IPS-11a (cell line): ENCODE results near the gene TATDN3.
"Not testable (repeated sequence)": the region's sequence is repeated elsewhere in the genome, so short reads cannot be mapped to it uniquely, and the experiment has no call there.

ENCODE experiments used
- H3K4me3 ChIP-seq: one replicate; pipeline ENCODE4 v1.5.1; 2013; ENCODE audit warnings: low read depth, low read length, control low read depth

Gene TATDN3

GRCh38 chr1:212775241-212775640 lies 16.5 kb upstream of the TATDN3 start:
- no peak overlapping the region for H3K4me3 ChIP-seq

GRCh38 chr1:212777151-212777550 lies 14.5 kb upstream of the TATDN3 start:
- no peak overlapping the region for H3K4me3 ChIP-seq

GRCh38 chr1:212779086-212779485 lies 12.6 kb upstream of the TATDN3 start:
- H3K4me3 ChIP-seq, result not testable (repeated sequence)

- no peak overlapping the region for H3K4me3 ChIP-seq
These were observed 10.9 kb upstream of the TATDN3 start for GRCh38 chr1:212780759-212781158.

GRCh38 chr1:212781225-212781624 lies 10.5 kb upstream of the TATDN3 start:
- no peak overlapping the region for H3K4me3 ChIP-seq

GRCh38 chr1:212782422-212783154 lies 9.1 kb upstream of the TATDN3 start:
- no peak overlapping the region for H3K4me3 ChIP-seq

- no peak overlapping the region for H3K4me3 ChIP-seq
These were observed 7.7 kb upstream of the TATDN3 start for GRCh38 chr1:212783976-212784375.

- no peak overlapping the region for H3K4me3 ChIP-seq
These were observed 5.8 kb upstream of the TATDN3 start for GRCh38 chr1:212785871-212786270.

GRCh38 chr1:212791261-212791675 lies 426 bp upstream of the TATDN3 start:
- peak overlapping the region; percentile 97 for H3K4me3 ChIP-seq

- peak overlapping the region; percentile 97 for H3K4me3 ChIP-seq
These were observed 758 bp downstream of the TATDN3 start for GRCh38 chr1:212792396-212792908.

- H3K4me3 ChIP-seq, result no peak overlapping the region
These were observed 2.9 kb downstream of the TATDN3 start for GRCh38 chr1:212794561-212795014.

GRCh38 chr1:212797681-212798080 lies 6.0 kb downstream of the TATDN3 start:
- H3K4me3 ChIP-seq, result no peak overlapping the region

GRCh38 chr1:212805767-212806166 lies 14.1 kb downstream of the TATDN3 start:
- no peak overlapping the region for H3K4me3 ChIP-seq

- H3K4me3 ChIP-seq, result no peak overlapping the region
These were observed 23.0 kb downstream of the TATDN3 start for GRCh38 chr1:212814537-212815334.

- H3K4me3 ChIP-seq, result no peak overlapping the region
These were observed 25.0 kb downstream of the TATDN3 start for GRCh38 chr1:212816567-212817278.

- H3K4me3 ChIP-seq, result no peak overlapping the region
These were observed 28.0 kb downstream of the TATDN3 start for GRCh38 chr1:212819726-212820125.

- no peak overlapping the region for H3K4me3 ChIP-seq
These were observed 29.3 kb downstream of the TATDN3 start for GRCh38 chr1:212820969-212821368.

GRCh38 chr1:212822956-212823355 lies 31.3 kb downstream of the TATDN3 start:
- H3K4me3 ChIP-seq, result no peak overlapping the region

GRCh38 chr1:212824201-212824600 lies 32.5 kb downstream of the TATDN3 start:
- no peak overlapping the region for H3K4me3 ChIP-seq

GRCh38 chr1:212825798-212826452 lies 34.2 kb downstream of the TATDN3 start:
- no peak overlapping the region for H3K4me3 ChIP-seq
